Cortex of kidney (tissue), 1 donor: ENCODE measurements around the gene OR9Q1.
"Not testable (repeated sequence)": the region's sequence is repeated elsewhere in the genome, so short reads cannot be mapped to it uniquely, and the experiment has no call there.

Experiments used
- DNase-seq: peaks from one replicate; lab custom pipeline; 2025; lab: John Stamatoyannopoulos, UW

OR9Q1 gene

GRCh38 chr11:58135171-58135570, 111.5 kb downstream of the OR9Q1 start:
- no peak for DNase-seq

- DNase-seq = no peak
These were observed 119.1 kb downstream of the OR9Q1 start for GRCh38 chr11:58142761-58143160.

GRCh38 chr11:58152781-58153180, 129.1 kb downstream of the OR9Q1 start:
- DNase-seq = no peak

DNA sequence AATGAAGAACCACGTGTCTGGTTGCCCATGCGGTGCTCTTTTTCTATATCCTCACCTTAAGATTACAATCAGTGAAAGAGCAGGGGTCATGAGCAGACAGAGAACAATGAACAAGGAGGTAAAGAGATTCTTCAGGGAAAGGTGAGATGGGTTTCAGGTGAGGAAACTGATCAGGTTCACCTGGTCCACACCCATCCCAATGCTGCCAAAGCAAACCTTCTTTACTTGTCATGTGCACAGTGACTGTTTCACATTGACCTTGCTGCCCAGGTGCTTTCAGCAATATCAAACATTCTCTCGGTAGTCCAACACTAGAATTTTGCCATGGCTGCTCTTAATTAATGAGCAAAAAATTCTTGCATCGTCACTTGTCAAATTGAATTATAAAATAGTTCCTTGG, 140.7 kb downstream of the OR9Q1 start:
- DNase-seq = no peak

DNA sequence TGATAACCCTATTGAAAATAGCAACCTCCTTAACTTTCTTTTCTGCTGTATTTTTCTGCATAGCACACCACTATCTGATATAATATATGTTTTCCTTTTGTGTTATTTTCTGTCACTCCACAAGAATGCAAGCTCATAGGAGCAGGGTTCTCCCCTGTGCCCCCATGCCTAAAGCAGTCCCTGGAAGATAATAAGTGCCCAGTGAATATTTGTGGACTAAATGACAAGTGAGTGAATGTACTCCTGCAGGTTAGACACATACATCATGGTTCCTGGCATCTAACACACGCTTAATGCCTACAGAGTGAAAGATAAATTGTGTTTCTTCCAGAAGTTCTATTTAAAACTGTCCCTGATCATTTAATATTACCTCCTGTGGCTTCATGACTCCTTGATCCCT, 141.3 kb downstream of the OR9Q1 start:
- DNase-seq = no peak

DNA sequence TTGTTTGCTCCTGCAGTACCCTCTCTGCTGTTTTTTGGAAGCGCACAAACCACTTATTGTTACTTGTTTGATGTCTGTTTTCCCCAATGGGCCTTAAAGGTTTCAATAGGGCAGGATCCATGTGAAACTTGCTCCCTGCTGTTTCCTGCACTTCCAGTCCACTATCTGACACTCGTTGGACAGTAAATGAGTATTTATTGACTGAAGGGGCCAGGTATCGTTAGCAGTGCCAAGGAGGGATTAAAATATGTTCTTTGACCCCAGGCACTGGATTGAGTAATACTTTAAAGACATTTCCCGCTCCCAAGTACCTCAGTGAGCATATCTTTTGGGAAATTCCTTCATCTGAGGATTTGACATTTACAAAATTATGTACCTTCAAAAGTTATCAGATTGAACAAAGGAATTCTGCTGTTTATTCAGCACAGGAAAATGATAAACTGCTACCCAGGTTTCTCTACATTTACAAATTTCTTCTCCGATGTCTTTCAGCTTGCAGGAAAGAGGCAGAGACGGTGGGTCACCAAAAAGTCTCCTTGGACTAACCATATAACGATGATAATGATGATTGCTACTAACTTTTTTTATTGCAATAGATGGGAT, 141.9 kb downstream of the OR9Q1 start:
- no peak for DNase-seq

DNA sequence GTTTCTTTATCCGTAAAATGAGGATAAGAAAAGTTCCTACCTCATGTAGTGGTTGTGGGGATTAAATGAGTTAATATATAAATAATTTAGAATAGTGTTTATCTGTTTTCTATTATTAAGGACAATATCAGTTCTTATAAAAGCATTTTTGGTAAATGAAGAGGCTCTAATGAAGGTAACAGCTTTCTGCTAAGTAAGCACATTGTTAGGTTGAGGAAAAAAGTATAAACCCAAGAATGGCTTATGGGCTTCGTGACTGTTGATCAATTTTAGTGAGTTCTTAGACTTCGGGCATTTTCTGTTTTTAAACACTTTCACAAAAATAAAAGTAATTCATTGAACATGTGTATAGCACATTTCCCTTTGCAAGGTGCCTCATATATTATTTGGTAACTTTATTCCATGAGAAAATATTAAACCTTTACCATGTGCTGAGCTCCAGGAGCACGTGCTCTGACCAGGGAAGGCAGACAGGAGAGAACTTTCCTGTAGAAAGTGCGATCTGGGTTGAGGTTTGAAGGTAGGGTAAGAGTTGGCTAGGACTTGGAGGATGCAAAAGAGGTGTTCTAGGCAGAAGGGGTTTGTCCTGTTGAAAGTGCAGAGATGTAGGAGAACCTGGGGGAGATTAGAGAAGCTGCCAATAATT, 153.9 kb downstream of the OR9Q1 start:
- DNase-seq = no peak

DNA sequence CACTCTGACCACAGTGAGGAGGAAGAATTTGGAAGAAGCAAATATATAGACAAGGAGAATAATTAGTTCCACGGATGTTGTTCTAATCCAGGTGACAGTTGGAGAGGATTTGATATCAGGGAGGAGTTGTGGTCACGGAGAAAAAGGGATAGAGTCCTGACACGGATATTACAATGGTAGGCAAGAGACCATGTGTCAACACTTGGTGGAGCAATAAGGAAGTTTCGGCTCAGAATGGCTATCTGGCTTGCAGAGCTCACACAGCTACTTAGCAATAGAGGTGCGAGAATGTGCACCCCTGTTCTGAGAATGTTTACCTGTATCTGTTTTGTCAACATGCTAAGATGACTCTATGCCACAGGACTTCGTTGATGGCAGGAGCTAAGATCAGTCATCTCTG, 154.8 kb downstream of the OR9Q1 start:
- DNase-seq = no peak

DNA sequence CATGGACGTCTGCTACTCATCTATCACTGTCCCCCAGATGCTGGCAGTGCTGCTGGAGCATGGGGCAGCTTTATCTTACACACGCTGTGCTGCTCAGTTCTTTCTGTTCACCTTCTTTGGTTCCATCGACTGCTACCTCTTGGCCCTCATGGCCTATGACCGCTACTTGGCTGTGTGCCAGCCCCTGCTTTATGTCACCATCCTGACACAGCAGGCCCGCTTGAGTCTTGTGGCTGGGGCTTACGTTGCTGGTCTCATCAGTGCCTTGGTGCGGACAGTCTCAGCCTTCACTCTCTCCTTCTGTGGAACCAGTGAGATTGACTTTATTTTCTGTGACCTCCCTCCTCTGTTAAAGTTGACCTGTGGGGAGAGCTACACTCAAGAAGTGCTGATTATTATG, 156.0 kb downstream of the OR9Q1 start:
- DNase-seq = no peak

GRCh38 chr11:58186938-58187337, 163.3 kb downstream of the OR9Q1 start:
- DNase-seq = no peak

- DNase-seq = no peak
These were observed 165.1 kb downstream of the OR9Q1 start, which contains the start of gene OR9Q2 for GRCh38 chr11:58188770-58189169. TSS of gene OR9Q2 (plus strand) at chr11:58189070. CDS start at chr11:58190491, 1,421 bp downstream.

DNA sequence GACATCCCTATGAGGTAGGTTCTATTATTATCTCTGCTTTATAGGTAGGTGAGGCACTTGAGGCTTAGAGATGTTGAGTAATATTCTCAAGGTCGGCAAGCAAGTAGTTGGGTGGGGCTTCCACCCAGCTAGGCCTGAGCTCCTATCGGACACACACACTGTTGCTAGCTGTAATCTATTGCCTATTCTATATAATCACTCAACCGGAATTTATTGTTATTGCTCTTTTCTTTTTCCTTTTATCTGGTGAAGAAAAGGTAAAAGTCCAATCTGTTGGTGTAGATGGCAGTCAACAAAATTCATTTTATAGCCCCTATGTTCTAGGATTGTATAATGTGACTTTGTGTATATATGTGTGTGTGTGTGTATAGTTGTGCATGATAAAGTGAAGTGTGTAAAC, 168.5 kb downstream of the OR9Q1 start:
- no peak for DNase-seq

- no peak for DNase-seq
These were observed 169.7 kb downstream of the OR9Q1 start for GRCh38 chr11:58193391-58193790.

GRCh38 chr11:58195939-58196338, 172.3 kb downstream of the OR9Q1 start:
- no peak for DNase-seq

GRCh38 chr11:58199271-58199670, 175.6 kb downstream of the OR9Q1 start:
- no peak for DNase-seq

DNA sequence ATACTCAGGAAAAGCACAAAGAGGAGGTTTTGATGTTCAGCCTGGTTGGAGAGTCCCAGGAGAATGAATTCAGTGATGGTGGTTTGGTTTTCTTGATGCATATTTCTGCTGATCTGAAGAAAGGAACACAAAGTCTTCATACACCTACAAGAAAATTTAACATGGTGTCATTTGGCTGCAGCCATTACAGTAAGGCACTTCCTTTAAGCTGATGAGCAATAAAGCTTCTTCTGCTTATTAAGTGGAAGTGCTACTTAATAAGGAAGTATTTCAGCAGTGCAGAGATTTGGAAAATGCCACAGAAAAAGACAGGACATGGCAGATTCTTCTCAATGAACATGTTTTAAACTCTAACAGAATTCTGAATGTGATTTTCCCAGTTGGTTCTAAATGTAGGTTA, 180.4 kb downstream of the OR9Q1 start, which contains the start of gene OR1S2:
OR1S2 (minus strand) TSS at position 101 of the 400 bp plus-strand sequence; CDS start at position 101, 0 bp downstream.
- no peak for DNase-seq

- not testable (repeated sequence) for DNase-seq
These were observed 188.7 kb downstream of the OR9Q1 start, which contains the start of gene OR1S1 for GRCh38 chr11:58212420-58212819. TSS of gene OR1S1 (plus strand) at chr11:58212720.

- DNase-seq = no peak
These were observed 192.8 kb downstream of the OR9Q1 start for GRCh38 chr11:58216476-58216875.

DNA sequence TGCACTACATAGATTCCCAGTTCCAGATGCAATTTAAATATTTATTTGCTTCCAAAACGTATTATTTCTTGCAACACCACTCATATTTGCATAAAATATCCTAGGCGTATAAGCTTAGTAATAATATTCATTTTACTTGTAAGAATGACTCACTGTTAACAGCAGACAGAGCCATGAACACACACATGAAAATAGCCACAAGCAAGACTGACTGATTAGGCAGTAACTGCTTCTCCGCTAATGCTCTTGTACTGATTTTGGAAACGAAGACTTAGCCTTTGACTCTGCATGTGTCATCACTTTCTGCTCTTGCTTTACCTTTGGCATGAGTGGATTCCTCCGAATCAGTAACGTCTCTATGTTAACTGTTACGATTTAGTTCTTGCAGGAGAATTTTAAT, 199.0 kb downstream of the OR9Q1 start:
- no peak for DNase-seq

DNA sequence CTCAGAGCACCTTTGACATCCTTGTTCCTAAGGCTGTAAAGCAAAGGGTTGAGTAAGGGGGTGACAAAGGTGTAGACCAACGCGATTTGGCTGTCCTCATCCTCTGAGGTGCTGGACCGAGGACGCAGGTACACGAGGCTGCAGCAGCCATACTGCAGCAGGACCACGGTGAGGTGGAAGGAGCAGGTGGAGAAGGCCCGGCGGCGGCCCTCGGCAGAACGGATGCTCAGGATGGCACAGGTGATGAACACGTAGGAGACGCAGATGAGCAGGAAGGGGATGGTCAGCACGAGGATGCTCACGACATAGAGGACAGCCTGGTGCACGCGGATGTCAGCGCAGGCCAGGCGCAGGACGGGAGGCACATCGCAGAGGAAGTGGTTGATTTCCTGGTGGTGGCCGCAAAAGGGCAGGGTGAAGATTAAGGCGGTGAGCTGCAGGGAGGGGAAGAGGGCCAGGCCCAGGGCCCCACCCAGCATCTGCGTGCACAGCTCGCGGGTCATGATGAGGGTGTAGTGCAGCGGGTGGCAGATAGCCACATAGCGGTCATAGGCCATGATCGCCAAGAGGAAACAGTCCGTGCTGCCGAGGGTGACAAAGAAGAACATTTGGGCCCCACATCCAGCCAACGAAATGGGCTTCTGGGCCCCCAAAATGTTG, 204.4 kb downstream of the OR9Q1 start:
- DNase-seq = no peak
